D341Med (cell line): Measurements from ENCODE around the gene AFTPH.

Experiments
- DNase-seq: peaks from one replicate; pipeline ENCODE4 v3.0.0; 2012; ENCODE audit warnings: low spot score

AFTPH gene

DNA sequence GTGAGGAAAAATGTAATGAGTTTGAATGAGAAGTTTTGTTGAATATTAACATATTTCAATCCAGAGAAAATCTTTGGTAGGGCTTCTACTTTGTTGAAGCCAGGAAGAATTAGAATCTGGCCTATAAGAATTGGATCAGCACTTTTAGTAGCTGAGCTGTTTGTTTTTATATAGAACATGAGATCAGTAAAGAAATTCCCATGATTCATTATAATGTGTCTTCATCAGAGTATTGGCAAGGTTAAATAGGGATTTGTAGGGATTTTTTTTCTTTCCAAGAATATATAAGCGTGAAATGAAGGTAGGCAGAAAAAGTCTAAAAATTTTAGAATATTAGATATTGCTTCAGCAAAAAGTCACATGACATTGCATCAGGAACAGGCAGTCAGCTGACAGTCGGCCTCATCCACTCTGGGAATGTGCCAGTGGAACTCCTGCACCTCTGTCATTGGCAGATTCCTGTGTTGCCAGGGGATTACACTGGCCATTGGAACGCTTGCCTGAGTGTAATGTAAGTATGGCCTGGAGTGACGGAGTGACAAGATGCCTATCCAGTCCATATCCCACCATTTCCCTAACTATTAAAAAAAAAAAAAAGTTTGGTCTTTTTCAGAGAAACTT, 69.0 kb downstream of the AFTPH start:
- DNase-seq: no peak

DNA sequence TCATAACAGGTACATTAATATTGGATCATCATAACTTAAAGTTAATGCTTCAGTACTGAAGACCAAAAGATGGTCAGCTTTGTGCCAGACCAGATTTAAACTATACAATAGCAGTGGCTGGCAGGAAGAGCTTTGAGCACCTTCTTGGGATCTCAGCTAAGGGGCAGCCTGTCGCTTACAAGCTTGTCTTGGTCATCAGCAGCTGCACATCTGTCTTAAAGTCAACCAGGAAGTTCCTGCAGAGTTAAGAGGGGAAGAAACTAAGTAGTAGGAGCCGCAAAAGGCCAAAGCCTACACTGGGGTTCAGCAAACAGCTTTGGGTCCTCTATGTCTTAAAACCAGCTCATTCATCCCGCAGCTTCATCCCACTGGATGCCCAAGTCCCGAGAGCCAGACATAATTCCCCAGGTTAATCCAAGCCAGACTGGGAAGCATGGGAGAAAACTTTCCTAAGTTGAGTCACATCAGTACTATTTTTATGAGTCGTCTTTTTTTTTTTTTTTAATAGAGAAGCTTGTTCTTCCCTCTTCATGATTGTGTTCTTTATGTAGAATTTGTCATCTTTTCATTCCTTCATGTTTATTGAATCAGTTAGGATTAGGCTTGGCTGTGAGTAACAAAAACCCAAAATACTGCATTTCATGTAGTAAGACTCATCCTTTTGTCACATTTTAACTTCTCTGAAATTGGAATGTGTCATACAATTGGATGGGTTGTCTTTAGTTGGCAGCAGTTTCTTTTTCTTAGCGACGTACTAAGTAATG, 70.3 kb downstream of the AFTPH start:
- no peak for DNase-seq

DNA sequence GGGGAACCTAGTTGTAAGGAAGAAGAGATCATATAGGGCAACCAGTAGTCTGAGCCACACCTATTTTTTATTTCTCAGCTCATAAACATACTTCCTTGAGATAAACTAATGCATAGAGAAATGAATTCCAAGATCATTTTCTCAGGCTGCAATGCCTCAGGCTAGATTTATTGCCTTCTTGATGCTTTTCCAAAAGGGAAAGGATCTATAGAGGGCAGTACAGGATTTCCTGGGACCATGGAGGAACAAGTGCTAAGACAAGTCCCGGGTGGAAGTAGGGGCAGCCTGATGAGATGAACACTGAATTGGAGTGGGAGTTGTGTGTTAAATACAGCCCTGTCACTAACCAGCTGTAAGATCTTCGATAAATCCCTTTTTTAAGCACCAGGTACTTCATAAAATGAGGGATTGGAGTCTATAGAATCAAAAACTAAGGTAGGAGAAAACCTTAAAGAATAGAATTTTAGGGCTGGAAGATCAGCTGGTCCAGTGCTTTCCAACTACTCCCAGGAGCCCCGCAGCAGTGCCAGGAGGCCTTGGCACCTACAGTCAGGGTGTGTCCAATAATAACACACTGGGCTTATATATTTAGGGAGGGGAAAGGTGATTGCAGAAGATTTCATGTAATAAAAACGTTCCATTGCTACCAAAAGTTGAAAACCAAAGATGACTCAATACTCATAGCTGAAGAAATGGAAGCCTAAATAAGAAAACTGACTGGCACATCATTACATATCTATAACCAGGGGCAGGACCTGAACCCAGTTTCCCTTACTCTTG, 71.5 kb downstream of the AFTPH start:
- peak; percentile 55 for DNase-seq

DNA sequence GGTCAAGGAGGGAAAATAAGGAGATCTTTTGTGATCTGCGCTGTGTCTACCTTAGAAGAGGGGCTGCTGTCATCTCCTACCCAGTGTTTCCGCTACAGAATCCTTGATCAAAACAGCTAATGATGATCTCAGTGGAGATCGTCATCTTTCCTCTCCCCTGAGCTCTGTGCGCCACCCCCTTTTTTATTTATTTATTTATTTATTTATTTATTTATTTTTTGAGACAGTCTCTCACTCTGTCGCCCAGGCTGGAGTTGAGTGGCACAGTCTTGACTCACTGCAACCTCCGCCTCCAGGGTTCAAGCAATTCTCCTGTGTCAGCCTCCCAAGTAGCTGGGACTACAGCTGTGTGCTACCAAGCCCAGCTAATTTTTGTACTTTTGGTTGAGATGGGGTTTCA, 74.1 kb downstream of the AFTPH start:
- no peak for DNase-seq

DNA sequence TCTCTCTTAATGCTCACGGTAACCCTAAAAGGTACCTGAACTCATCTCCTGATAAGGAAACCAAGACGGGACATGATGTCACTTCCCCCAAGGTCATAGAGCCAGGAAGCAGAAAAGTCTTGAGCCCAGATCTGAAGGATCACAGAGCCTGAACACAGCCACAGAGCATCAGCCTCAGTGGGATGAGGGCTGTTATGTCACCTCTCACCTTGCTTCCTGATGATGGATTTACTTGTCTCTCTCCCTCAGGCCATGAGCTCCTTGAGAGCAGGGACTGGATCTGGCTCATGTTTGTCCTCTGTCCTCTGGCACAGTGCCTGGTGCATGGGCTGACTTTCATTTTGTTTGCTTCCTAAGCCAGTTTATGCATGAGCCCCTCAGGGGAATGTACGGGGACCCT, 75.3 kb downstream of the AFTPH start:
- DNase-seq: no peak

DNA sequence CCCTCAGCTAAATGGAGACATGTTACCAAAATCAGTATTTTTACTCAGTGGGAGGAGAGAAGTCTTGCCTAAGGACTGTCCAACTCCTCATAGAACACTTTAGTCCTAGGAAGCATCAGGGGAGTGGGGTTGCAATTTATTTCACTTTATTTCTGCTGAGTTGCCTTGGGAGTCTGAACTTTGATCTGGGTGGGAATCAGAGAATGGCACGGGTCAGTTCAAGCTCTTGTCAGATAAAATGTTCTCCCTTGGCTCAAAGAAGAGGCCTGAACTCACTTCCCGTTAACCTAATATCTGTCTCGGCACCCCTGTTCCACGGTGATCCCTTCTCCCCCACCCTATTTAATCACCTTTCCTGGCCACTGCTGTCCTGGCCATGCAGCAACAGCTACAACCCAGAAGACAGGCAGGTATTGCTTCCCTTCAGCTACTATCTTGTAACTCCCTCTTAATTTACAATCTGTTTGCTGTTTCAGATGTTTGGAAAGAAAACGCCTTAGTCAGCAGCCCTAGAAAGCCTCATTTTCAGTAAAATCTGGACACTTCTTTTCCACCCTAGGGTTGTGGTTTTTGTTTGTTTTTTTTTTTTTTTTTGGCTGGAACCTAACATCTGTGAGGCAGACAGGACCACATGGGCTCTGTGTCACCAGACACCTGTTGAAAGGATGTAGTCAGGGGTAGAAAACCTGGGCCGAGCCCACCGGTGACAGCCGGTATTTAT, 77.1 kb downstream of the AFTPH start:
- no peak for DNase-seq

DNA sequence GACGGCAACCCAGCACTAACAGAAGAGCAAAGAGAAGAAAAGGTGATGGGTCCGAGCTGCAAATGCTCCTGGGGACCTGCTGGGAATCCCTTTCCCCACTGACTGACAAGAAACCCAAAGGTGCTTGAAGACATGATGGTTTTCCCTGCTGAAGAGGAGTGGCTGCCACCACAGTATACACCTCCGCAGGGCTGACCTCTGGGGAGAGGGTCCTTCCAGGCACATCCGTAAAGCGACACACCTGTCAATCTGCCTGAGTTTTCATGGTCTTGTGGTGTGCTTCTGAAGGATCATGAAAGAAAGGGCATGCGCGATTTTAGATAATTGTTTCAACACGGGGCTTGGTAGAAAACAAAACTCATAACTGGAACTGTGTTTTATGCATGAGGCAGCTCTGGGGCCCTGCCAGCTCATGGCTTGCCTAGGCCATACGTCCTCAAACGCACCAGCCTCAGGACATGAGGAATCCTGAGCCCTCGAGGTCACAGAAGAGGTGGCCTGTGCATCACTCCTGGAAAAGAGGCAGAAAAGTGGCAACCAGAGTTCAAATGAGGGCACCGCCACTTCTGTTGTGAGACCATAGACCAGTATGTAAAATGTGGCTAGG, 77.8 kb downstream of the AFTPH start:
- no peak for DNase-seq

DNA sequence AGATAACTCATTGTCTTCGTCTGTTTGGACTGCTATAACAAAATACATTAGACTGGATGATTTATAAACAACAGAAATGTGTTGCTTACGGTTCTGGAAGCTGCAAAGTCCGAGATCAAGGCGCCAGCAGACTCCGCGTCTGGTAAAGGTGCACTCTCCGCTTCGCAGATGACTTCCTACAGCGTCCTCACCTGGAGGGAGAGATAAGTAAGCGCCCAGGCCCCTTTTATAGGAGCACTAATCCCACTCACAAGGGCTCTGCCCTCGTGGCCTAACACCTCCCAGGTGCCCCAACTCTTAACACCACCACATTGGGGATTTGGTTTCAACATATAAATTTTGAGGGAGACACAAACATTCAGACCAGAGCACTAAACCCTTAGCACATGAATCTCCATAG, 78.3 kb downstream of the AFTPH start:
- DNase-seq: no peak

DNA sequence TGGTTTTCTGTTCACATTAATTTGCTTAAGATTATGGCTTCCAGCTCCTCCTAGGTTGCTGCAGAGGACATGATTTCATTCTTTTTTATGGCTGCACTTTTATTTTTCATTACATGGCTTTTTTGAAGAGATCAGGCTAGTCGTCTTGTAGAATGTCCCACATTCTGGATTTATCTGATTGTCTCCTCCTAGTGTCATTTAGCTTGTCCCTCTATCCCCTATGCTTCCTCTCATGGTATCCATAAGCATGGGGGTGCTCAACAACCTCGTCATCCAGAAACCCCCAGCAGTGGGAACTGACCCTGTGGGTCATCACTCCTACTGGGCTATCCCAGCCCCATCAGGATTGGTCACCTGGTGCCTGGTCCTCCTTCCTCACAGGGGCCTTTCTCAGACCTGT, 80.0 kb downstream of the AFTPH start:
- no peak for DNase-seq

DNA sequence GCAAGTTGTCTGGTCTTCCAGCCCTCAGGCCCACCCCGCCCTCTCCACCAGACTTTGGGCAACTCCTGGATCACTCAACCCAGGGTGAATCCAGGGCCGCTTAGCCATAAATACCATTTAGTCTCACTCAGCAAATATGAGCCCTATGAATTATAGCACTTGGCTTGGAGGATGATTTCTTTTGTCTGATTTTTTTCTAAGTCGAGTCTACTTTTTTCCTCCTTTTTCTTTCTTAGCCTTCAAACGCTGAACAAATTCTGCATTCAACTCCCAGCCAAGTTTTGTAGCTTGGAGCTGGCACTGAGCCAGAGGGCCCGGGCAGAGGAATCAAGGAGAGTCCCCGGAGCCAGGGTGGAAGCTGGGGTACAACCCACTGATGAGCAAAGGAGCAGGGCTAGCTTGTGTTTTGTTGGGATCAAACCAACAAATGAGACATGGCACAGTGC, 80.9 kb downstream of the AFTPH start:
- DNase-seq: no peak

DNA sequence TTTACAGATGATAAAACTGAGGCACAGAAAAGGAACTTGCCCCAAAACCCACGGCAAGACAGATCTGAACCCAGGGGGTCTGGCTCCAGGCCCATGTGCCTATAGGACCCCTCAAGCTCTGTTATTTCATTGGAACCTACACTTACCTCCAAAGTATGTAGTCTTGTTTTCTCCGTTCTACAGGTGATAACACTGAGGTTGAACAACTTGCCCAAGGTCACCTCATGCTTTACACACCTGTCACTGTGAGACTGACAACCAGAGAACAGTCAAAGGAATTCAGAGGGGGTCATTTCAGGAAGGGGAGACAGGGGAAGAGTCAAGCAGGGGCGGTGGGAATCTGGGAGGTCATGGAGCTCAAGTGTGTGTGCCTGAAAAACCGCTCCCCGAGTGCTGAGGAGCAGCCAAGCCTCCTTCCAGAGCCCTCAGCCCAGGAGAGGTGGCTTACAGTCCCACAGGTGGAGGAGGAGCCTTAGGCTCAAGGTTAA, 81.9 kb downstream of the AFTPH start:
- DNase-seq: no peak

DNA sequence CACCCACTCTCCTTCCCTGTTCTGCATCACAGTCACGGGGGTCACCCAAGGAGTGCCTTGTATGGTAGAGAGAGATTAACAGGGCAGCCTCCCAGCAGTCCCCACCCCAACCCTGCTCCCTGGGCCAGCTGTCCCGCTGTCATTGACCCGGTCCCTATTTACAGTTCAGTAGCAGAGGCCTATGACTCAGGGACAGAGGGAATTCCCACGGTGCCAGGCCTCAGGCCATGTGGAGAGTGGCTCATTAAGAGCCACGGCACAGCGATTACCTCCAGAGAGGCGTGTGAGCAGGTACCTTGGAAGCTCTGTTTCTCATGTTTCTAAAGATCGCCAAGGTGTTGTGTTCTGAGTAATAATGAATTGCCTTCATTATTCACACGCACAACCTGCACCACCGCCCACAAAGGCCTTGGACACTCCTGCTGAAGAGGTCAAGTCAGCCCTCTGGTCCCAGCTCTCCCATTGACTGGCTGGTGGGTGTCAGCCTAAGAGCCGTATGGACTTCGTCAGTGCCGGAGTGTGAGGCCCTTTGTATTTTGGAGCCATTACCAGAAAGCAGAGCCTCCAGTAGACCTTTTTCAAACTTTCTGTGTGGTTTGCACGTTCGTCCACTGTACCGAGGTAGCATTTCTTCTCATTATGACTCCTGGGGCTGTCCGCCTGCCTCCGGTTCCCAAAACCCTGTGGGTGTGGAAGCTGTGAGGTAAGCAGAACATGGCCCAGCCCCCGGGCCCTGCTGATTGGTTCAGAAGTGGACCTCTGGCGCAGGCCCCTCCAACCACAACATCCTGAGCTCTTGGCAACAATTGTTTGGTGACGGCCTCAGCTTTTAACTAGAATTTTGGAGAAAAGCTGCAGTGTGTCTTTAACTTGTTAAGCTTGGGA, 82.6 kb downstream of the AFTPH start:
- DNase-seq: no peak

DNA sequence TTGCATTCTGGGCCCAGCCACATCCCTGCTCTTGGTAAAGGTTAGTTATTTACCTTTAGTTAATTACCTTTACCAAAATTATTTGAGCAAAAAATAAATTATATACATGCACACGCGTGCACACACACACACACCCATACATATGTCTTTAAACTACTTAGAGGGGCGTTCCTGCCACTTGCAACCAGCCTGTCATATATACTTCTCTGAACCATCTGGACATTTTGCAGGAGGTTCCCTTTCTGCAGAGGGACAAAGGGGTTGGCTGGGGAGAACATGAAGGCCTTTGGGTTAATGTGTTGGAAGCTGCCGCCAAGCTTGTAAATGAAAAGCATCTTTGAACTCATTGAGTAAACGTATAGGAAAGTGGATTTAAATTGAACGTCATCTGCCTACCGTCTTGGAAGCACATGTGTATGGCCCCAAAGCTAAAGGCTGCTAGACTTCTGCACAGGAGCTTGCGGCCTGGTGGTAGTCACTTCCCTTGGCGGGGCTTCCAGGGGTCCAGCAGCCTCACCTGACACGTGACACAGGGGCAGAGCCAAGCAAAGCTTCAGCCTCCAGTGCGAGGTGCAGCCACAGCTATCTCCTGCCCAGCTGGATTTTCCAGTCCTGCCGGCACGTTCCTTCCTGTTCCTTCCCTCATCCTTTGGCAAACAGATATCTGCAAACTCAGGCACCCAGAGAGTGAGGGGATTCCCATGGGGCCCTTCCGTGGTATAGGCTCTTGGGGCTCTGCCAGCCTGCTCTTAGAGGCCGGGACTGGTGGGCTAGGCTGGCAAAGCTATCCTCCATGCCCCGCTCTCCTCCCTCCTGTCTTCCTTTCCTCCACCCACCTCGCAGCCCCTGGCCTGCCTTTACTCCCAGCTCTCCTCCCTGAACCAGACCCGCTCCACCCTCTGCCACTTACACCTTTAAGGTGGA, 83.5 kb downstream of the AFTPH start:
- no peak for DNase-seq

DNA sequence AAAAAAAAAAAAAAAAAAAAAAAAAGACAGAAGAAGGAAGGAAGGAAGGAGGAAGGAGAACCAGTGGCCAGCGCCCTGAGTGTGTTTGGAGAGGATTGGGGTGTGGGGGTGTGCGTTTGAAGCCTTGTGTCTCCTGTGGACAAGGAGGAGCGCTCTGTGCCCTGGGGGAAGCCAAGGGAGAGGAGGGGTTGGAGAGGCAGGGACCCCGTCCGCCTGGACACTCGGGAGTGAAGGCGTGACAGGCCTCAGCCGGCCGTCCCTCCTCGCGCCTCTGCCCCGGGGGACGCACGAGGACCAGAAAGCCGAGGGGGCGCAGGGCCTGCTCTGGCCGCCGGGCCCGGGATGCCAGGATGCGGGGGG, 84.7 kb downstream of the AFTPH start:
- no peak for DNase-seq

DNA sequence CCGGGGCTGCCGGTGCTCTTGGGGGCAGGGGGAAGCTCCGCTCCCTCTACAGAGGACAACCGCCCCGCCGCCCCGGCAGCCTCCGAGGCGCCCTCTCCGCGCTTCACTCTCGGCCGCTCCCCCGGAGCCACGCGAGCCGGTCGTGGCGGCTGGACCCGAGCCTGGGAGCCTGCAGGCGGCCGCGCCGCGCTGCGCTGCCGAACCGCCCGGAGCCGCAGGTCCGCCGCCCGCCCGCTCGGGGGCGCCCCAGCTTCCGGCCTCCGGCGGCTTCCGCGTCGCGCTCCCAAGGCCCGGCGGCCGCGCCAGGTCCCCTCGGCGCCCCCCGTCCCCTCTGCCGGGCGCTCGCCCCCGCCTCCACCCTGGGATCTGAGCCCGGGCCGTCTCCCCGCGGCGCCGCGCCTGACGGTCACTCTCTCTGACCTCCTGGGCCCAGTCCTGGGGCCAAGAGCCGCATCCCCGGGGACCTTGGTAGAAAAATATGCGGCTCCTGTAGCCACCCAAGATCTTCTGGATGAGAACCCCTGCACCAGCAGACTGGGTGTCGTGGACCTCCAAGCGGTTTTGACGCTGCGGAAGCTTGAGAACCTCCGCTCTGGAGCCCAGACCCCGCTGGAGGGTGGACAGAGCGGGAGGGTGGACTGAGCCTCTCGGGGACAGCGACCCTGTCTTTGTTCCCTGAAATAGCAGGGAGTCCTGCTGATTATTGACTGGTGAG, 85.3 kb downstream of the AFTPH start:
- no peak for DNase-seq

DNA sequence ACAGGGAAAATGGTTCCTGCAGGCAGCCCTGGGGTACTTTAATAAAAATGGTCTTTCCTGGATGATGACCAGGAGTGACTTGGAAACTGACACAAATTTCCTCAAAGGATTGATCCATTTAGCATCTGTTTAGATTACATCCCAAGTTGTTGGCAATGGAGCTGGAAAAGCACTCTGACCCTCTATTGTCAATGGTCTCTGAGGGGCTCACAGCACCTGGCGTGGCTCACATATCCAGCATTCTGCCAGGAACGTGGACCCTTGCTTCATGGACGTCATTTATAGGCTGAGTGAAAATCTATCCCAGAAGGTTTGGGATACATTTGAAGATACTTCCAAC, 85.8 kb downstream of the AFTPH start:
- no peak for DNase-seq

DNA sequence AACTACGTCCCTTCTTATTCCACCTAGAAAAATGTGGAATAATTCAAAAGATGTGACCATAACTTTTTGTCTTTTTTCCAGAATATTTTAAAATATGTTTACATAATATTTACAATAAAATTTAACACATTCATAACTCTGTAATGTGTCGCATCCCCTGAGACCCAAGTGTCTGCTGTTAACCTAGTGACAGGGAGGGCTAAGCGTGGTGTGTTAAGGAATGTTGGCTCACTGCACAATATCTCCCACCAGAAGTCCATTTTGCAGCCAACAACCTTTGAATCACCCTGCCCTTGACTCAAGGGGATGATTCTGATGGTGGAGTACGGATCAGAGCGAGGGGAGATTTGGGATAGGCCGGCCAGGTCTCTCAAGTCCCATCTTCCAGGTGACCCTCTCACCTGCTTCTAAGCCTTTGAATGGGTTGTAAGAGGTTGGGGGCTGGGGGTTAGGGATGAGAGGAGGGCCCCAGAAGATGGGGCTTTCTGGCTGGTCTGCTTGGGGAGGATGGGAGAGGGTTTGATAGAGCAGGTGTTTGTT, 86.3 kb downstream of the AFTPH start:
- DNase-seq: no peak

DNA sequence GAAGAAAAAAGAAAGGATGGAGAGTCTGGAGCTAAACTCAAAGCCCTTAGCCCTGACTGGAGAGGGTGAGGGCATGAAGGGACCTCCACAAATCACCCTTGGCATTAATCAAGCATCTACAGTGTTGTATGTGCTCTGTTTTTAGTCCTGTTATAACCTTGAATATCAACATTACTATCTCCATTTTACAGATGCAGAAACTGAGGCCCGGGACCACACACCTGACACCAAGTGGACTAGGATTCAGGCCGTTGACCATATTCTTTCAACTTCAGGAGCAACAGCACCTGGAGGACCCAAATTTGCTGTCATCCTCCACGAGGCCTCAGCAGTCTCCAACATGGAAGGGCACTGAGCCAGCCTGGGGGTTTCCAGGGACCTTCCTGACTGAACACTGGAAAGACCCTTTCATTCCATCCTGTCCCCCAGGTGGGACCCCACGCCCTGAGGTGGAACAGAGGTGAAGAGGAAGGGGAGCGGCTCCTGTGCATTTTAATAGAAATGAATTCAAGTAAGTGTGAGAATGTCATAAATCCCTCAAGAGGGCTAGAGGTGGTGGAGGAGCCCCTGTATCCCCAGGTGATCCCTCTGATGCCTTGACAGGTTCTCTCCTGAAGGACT, 88.6 kb downstream of the AFTPH start:
- DNase-seq: no peak

DNA sequence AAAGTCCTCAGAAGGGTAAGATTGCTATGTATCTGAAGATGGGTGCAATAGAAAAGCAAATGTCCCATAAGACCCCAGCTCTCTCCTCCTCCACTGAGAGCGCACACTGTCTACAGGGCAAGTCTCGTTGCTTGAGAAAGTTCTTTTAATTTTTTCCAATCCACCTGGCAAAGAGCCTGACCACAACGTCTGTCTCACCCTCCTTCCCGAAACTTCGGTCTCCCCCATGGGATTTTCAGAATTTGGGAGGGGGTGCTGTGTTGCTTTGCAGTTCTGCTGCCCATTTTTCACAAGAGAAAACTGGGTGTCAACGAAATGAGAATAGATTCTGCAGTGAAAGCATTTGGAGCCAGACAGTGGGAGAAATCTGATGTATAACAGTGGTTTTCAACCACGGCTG, 89.1 kb downstream of the AFTPH start:
- no peak for DNase-seq
